Measurements from ENCODE around the gene TMEM175.

TMEM175 gene

DNA sequence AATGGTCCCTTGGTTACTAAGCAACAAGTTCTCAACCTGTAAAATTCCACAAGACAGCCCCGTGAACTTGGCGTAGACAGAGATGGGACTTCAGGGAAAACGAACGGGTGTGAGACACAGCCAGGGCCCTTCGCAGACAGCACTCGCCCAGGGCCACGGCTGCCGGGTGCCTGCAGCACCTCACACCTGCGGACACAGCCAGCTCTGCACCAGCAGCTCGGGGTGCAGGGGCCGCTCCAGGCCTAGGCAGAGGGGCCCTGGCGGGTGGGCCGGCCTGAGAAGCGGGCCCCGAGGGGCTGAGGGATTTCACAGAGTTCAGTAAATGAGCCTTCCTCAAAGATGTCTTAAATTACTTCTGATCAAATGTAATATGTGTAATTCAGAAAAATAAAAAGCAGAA is 34.1 kb upstream of the TMEM175 start:
- in situ Hi-C loops (cut with HindIII; ENCODE audit: low sequenced_read_pairs), result no loop called here

DNA sequence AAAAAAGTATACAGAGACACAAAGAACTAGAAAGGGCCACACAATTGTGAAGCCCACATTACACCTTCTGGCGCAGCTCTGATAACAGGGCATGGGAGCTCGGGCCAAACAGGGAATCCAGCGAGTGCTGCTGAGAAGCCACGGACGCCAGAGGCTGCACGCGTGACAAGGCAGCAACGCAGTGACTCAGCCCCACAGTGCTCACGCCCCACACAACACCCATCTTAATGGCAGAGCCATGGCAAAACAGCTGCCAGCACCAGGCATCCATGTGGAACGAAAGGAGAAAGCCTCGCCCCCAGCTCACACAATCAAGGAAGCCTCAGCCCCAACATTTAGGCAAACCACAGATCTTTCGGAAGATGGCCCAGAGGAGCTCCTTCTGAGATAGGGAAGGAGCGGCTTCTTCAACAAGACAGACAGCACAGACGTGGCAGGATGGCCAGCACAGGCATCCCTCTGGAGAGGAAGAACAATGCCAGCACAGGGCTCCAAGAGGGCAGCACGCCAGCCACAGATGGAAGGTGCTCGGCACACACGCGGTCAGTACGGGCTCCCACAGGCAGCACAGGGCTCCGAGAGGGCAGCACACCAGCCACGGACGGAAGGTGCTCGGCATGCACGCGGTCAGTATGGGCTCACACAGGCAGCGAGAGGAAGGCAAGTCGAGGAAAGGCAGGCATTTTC is 33.2 kb upstream of the TMEM175 start:
- in situ Hi-C loops (cut with HindIII; ENCODE audit: low sequenced_read_pairs), result no loop called here

GRCh38 chr4:899556-899906 is 32.7 kb upstream of the TMEM175 start:
- in situ Hi-C loops (cut with HindIII; ENCODE audit: low sequenced_read_pairs), result no loop called here

DNA sequence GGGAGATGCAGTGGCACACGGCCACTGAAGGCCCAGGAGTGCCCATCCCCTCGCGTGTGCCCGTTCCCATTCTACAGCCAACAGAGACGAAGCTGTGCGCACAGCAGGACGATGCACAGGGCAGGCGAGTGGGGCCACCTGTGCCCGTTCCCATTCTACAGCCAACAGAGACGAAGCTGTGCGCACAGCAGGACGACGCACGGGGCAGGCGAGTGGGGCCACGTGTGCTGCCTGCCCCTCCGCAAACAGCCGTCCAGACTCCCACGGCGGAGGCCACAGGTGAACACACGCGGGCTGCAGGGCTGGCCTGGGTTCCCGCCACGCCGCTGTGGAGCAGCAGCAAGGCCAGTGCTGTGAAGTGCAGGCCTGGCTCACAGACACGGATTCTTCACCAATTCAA is 32.2 kb upstream of the TMEM175 start:
- in situ Hi-C loops (cut with HindIII; ENCODE audit: low sequenced_read_pairs), result loop anchor here (5.0 kb wide), 1 partner anchor 53 kb away; no protein-coding TSS in a partner anchor

GRCh38 chr4:900721-901120 is 31.5 kb upstream of the TMEM175 start:
- in situ Hi-C loops (cut with HindIII; ENCODE audit: low sequenced_read_pairs), result loop anchor here (5.0 kb wide), 1 partner anchor 53 kb away; no protein-coding TSS in a partner anchor

DNA sequence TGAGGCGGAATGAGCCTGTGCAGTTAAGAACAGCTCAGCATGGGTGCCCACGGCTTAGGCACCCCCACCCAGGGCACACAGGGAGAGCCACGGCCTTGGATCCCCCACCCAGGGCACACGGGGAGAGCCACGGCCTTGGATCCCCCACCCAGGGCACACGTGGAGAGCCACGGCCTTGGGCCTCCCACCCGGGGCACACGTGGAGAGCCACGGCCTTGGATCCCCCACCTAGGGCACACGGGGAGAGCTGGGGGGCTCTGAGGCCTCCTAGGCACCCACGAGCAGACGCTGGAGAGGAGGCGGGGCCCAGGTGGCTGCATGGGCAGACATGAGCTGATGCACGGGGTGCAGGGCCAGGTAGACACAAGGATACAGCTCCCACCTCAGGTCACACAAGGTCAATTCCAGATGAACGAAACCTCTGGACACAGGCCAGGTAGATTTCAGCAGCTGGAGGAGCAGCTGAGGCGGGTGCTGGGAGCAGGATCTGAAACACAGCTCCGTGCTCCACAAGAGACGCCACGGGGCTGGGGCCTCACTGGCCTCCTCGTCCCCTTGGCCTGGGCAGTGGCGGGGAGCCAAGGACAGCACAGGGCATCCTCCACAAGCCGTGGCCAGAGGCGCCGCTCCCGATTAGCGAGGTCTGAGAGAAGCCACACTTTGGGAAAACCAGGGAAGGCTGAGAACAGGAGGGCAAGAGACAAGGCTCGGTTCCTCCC is 30.9 kb upstream of the TMEM175 start:
- in situ Hi-C loops (cut with HindIII; ENCODE audit: low sequenced_read_pairs), result loop anchor here (5.0 kb wide), 1 partner anchor 54 kb away; no protein-coding TSS in a partner anchor

- in situ Hi-C loops (cut with HindIII; ENCODE audit: low sequenced_read_pairs), result loop anchor here (5.0 kb wide), 1 partner anchor 56 kb away; no protein-coding TSS in a partner anchor
These were observed 28.9 kb upstream of the TMEM175 start for GRCh38 chr4:903066-904046.

DNA sequence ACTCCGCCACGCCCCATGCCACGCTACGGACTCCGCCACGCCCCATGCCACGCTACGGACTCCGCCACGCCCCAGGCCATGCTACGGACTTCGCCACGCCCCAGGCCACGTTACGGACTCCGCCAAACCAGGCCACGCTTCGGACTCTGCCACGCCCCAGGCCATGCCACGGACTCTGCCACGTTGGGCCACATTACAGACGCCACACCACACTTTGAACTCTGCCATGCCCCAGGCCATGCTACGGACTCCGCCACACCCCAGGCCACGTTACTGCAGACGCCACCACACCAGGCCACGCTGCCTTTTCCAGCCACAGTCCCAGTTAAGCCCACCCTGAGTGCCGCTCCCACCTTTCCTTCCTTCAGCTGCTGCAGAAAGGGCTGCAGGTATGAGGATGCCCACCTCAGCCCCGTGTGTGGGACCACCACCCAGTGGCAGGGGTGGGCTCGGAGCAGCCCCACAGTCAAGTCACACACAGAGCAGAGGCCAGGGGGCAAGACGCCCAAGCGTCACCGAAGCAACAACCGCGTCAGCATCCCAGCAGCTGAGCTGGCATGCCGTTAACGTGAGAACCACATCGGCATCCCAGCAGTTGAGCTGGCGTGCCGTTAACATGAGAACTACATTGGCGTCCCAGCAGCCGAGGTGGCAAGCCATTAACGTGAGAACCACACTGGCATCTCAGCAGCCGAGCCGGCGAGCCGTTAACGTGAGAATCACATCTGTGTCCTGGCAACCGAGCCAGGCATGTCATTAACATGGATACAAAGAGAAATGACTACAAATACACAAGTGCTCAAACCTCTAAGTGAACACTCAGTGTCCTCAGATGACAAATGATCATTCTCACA is 26.5 kb upstream of the TMEM175 start:
- in situ Hi-C loops (cut with HindIII; ENCODE audit: low sequenced_read_pairs), result no loop called here

GRCh38 chr4:906339-907102 is 25.7 kb upstream of the TMEM175 start:
- in situ Hi-C loops (cut with HindIII; ENCODE audit: low sequenced_read_pairs), result no loop called here

GRCh38 chr4:907103-907400 is 25.2 kb upstream of the TMEM175 start:
- in situ Hi-C loops (cut with HindIII; ENCODE audit: low sequenced_read_pairs), result no loop called here

- in situ Hi-C loops (cut with HindIII; ENCODE audit: low sequenced_read_pairs), result no loop called here
These were observed 24.4 kb upstream of the TMEM175 start for GRCh38 chr4:907691-908425.

GRCh38 chr4:909131-909571 is 23.1 kb upstream of the TMEM175 start:
- in situ Hi-C loops (cut with HindIII; ENCODE audit: low sequenced_read_pairs), result no loop called here

GRCh38 chr4:909821-910220 is 22.4 kb upstream of the TMEM175 start:
- in situ Hi-C loops (cut with HindIII; ENCODE audit: low sequenced_read_pairs), result no loop called here

GRCh38 chr4:910366-911091 is 21.7 kb upstream of the TMEM175 start:
- in situ Hi-C loops (cut with HindIII; ENCODE audit: low sequenced_read_pairs), result no loop called here

GRCh38 chr4:911221-911751 is 21.0 kb upstream of the TMEM175 start:
- in situ Hi-C loops (cut with HindIII; ENCODE audit: low sequenced_read_pairs), result no loop called here

GRCh38 chr4:911871-912490 is 20.3 kb upstream of the TMEM175 start:
- in situ Hi-C loops (cut with HindIII; ENCODE audit: low sequenced_read_pairs), result no loop called here

DNA sequence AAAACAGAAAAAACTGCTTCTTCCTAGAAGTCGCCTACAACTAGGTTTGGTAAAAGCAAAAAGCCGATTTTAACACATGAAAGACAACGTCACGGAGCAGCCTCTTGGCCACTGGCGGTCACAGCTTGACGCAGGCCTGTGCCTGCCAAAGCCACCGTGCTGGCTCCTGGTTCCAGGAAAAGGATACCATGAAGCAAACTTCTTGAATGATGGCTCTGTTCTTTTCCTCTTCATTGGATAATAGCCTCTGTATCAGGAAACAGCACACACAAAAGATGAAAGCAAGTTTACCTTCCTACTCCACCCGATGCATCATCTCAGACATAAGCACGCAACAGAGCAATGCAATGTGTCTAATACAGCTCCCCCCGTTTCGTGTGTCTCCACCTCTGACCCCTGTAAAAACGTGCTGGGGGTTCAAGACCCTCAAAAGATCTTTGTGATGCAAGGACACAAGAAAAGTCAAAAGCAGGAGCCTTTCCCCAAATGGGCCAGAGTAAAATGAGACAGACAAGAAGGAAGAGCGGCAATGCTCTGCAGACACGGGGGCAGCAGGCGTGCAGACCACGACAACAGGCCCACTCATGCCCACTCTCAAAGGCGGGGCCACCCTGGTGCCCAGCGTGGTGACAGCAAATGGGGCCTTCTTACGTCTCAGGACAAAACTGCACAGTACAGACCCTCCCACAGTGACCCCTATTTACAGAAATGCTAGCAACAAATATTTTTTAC is 19.5 kb upstream of the TMEM175 start:
- in situ Hi-C loops (cut with HindIII; ENCODE audit: low sequenced_read_pairs), result no loop called here
